Trophoblast cell (in vitro differentiated cells and primary cell): ENCODE data around the gene NT5C2.

Experiments used
- DNase-seq, 2 donors: peaks; one replicate each; pipeline ENCODE4 v3.0.0-alpha.2; 2016
- H2AFZ ChIP-seq: 2 replicates; pipeline ENCODE4 v1.6.1; 2013; ENCODE audit warnings: low read length, moderate library complexity, mild to moderate bottlenecking; ENCODE audit not compliant: insufficient read depth, poor library complexity
- H2AK5ac ChIP-seq: 2 replicates; pipeline ENCODE4 v1.6.1; 2013; ENCODE audit warnings: mild to moderate bottlenecking, low read length
- H2BK120ac ChIP-seq: 2 replicates; pipeline ENCODE4 v1.6.1; 2013; ENCODE audit warnings: low read length, mild to moderate bottlenecking, moderate library complexity; ENCODE audit not compliant: insufficient read depth, poor library complexity
- H2BK12ac ChIP-seq: 2 replicates; pipeline ENCODE4 v1.6.1; 2013; ENCODE audit warnings: mild to moderate bottlenecking, low read length, moderate library complexity
- H2BK5ac ChIP-seq: 2 replicates; pipeline ENCODE4 v1.6.1; 2013; ENCODE audit warnings: low read length, low read depth, moderate library complexity, mild to moderate bottlenecking; ENCODE audit not compliant: poor library complexity
- H3K14ac ChIP-seq: 2 replicates; pipeline ENCODE4 v1.6.1; 2013; ENCODE audit warnings: mild to moderate bottlenecking, low read length
- H3K18ac ChIP-seq: 2 replicates; pipeline ENCODE4 v1.6.1; 2013; ENCODE audit warnings: mild to moderate bottlenecking, low read length
- H3K23ac ChIP-seq: 2 replicates; pipeline ENCODE4 v1.6.1; 2013; ENCODE audit warnings: low read length
- H3K27ac ChIP-seq: 2 replicates; pipeline ENCODE4 v1.5.1; 2013; ENCODE audit warnings: low read depth, mild to moderate bottlenecking, inconsistent platforms, low read length, moderate library complexity
- H3K27me3 ChIP-seq: 2 replicates; pipeline ENCODE4 v1.6.1; 2013; ENCODE audit warnings: inconsistent platforms, mild to moderate bottlenecking, low read length, moderate library complexity; ENCODE audit not compliant: insufficient read depth
- H3K36me3 ChIP-seq, 2 experiments: 1 replicate in 1 of 2; 2 replicates in 1 of 2; pipeline ENCODE4 v1.6.1; 2013; ENCODE audit warnings: low read length in 2 of 2, mild to moderate bottlenecking in 2 of 2, moderate library complexity in 1 of 2; ENCODE audit not compliant: insufficient read depth in 2 of 2, control insufficient read depth in 1 of 2
- H3K4ac ChIP-seq: 2 replicates; pipeline ENCODE4 v1.6.1; 2013; ENCODE audit warnings: low read depth, mild to moderate bottlenecking, low read length, moderate library complexity
- H3K4me1 ChIP-seq, 2 experiments: 1 replicate in 1 of 2; 2 replicates in 1 of 2; pipeline ENCODE4 v1.6.1; 2013; ENCODE audit warnings: low read length in 2 of 2, mild to moderate bottlenecking in 2 of 2, moderate library complexity in 1 of 2; ENCODE audit not compliant: insufficient read depth in 2 of 2, control insufficient read depth in 1 of 2
- H3K4me2 ChIP-seq: 2 replicates; pipeline ENCODE4 v1.6.1; 2013; ENCODE audit warnings: inconsistent platforms, mild to moderate bottlenecking, low read length, moderate library complexity
- H3K4me3 ChIP-seq: 2 replicates; pipeline ENCODE4 v1.5.1; 2013; ENCODE audit warnings: mild to moderate bottlenecking, low read depth, low read length, inconsistent platforms
- H3K79me1 ChIP-seq: one replicate; pipeline ENCODE4 v1.6.1; 2013; ENCODE audit warnings: low read length
- H3K79me2 ChIP-seq: 2 replicates; pipeline ENCODE4 v1.6.1; 2013; ENCODE audit warnings: low read length, mild to moderate bottlenecking; ENCODE audit not compliant: control insufficient read depth, insufficient read depth, poor library complexity
- H3K9ac ChIP-seq: 2 replicates; pipeline ENCODE4 v1.6.1; 2013; ENCODE audit warnings: mild to moderate bottlenecking, low read length
- H3K9me3 ChIP-seq: 2 replicates; pipeline ENCODE4 v1.6.1; 2013; ENCODE audit warnings: low read depth, mild to moderate bottlenecking, control low read depth, inconsistent platforms, low read length; ENCODE audit not compliant: insufficient read depth
- H4K12ac ChIP-seq: 2 replicates; pipeline ENCODE4 v1.6.1; 2013; ENCODE audit warnings: low read depth, mild to moderate bottlenecking, low read length, moderate library complexity
- H4K8ac ChIP-seq: 2 replicates; pipeline ENCODE4 v1.6.1; 2013; ENCODE audit warnings: low read depth, mild to moderate bottlenecking, low read length, moderate library complexity
- H4K91ac ChIP-seq: one replicate; pipeline ENCODE4 v1.6.1; 2013; ENCODE audit warnings: low read depth, mild to moderate bottlenecking, low read length, moderate library complexity
- WGBS: extraction: QIAGEN DNeasy Blood & Tissue Kit; methylation state at CpG from one replicate; pipeline ENCODE4 v1.1.7; 2013; ENCODE audit warnings: missing lambda C conversion rate; ENCODE audit not compliant: insufficient read length, insufficient coverage; ENCODE audit errors: extremely low coverage; 5-methylcytosine and 5-hydroxymethylcytosine counted together

Gene NT5C2

DNA sequence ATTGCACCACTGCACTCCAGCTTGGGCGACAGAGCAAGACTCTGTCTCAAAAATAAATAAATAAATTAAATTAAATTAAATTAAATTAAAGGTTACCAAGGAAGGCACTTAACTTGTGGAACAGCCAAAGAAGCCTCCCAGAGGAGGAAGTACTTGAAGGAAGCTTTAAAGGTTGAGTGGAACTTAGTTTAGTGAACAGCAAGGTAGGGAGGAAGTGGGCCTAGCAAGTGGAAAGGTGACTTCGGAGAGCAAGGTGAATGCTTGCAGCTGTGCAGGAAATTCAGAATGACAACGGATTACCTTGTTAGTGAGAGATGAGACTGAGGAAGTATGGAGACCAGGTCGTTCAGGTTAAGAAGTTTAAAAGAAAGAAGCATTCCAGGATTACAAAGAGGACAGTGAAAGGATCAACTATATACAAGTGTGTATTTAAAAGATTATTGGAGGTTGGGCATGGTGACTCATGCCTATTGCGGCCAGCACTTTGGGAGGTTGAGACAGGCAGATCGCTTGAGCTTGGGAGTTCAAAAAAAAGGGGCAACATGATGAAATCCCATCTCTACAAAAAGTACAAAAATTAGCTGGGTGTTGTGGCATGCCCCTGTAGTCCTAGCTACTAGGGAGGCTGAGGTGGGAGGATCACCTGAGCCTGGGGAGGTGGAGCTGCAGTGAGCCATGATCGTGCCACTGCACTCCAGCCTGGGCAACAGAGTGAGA, 39.9 kb upstream of the NT5C2 start:
- Histone ChIP-seq H3K27ac (peak overlapping the region; percentile 95), H3K36me3 (no peaks in the 10 kb centered on the region), H3K23ac (no peak overlapping the region), H3K4me3 (no peak overlapping the region), H3K14ac (no peak overlapping the region), H2BK120ac (no peak overlapping the region), H3K79me2 (peaks cover 4% of the 10 kb centered on the region), H3K79me1 (peaks cover 24% of the 10 kb centered on the region), H2AK5ac (no peak overlapping the region), H3K18ac (no peak overlapping the region), H3K4me2 (no peak overlapping the region), H3K27me3 (no peaks in the 10 kb centered on the region), H2BK5ac (no peak overlapping the region), H3K9ac (no peak overlapping the region), H3K4ac (no peak overlapping the region), H4K91ac (peak overlapping the region; percentile 50), H2AFZ (no peak overlapping the region), H4K8ac (peak overlapping the region; percentile 33), H4K12ac (no peak overlapping the region), H2BK12ac (peak overlapping the region; percentile 85), H3K4me1 (peaks cover 19 to 20% of the 10 kb centered on the region in 2 experiments), H3K9me3 (no peaks in the 10 kb centered on the region)
- no CpG with 5 or more reads among the region's 7 CpGs for WGBS
- no peak for DNase-seq

DNA sequence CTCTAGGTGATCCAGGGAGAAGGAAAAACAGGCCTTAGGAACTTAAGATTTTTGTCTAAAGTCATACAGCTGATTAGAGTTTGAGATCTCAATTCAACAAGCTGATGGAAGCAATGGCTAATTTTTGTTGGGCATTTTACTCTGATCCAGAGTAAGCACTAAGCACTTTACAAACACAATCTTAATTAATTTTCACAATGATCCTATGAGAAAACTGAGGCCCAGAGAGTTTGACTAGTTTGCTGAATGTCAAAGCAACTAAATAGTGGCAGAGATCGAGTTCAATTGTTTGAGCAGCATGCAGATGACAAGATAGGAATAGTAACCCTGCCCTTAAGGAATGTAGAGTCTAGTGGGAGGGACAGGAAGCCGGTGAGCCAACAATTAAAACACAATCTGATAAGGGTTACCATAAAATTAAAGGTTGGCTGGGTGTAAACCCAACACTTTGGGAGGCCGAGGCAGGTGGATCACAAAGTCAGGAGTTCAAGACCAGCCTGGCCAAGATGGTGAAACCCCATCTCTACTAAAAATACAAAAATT, 39.1 kb upstream of the NT5C2 start:
- Histone ChIP-seq H3K23ac (no peak overlapping the region), H3K4me3 (no peak overlapping the region), H3K36me3 (no peaks in the 10 kb centered on the region), H3K4me1 (peaks cover 19 to 20% of the 10 kb centered on the region in 2 experiments), H4K12ac (no peak overlapping the region), H4K91ac (peak overlapping the region; percentile 96), H4K8ac (no peak overlapping the region), H3K9me3 (no peaks in the 10 kb centered on the region), H2BK120ac (peak overlapping the region; percentile 93), H3K79me2 (peaks cover 4% of the 10 kb centered on the region), H3K4me2 (no peak overlapping the region), H3K14ac (peak overlapping the region; percentile 88), H3K79me1 (peaks cover 23% of the 10 kb centered on the region), H2AFZ (no peak overlapping the region), H3K27ac (peak overlapping the region; percentile 95), H2AK5ac (no peak overlapping the region), H3K27me3 (no peaks in the 10 kb centered on the region), H3K9ac (no peak overlapping the region), H3K18ac (no peak overlapping the region), H2BK5ac (peak overlapping the region; percentile 95), H3K4ac (peak overlapping the region; percentile 52), H2BK12ac (peak overlapping the region; percentile 91)
- WGBS, result no CpG with 5 or more reads among the region's 3 CpGs
- DNase-seq, result peak in 1 of 2 donors; percentile 23

DNA sequence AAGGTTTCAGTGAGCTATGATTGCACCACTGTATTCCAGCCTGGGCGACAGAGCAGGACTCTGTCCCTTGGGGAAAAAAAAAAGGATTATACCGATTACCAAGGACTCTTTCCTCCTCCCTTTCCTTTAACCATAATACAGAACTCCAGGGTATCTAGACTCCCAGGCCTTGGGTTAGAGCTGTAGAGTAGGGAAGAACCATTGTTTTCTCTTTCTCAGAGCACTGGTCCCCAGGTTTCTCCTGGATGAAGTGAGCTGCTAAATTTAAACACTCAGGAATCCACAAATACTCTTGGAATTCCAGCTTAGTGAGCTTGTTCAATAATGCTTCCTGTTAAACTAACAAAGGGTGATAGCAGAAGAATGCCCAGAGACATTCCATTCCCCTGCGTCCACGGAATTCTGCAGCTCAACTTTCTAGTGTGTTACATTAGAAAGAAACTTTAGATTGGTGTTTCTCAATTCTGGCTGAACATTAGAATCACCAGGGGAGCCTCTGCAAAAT, 38.0 kb upstream of the NT5C2 start:
- no peak overlapping the region for H3K4me3 ChIP-seq
- no peak overlapping the region for H4K12ac ChIP-seq
- peak overlapping the region; percentile 100 for H2BK12ac ChIP-seq
- peak overlapping the region; percentile 95 for H3K27ac ChIP-seq
- H3K9me3 ChIP-seq, result no peaks in the 10 kb centered on the region
- H3K4ac ChIP-seq, result peak overlapping the region; percentile 95
- peak overlapping the region; percentile 100 for H2AK5ac ChIP-seq
- DNase-seq, result peak; percentile 87 to 93
- H3K4me2 ChIP-seq, result peak overlapping the region; percentile 35
- H3K4me1 ChIP-seq, result peaks cover 19 to 20% of the 10 kb centered on the region in 2 experiments
- H3K36me3 ChIP-seq, result no peaks in the 10 kb centered on the region
- H3K79me1 ChIP-seq, result peaks cover 20% of the 10 kb centered on the region
- H2BK5ac ChIP-seq, result peak overlapping the region; percentile 100
- no peaks in the 10 kb centered on the region for H3K27me3 ChIP-seq
- WGBS, result no CpG with 5 or more reads among the region's 4 CpGs
- H3K9ac ChIP-seq, result no peak overlapping the region
- no peak overlapping the region for H3K23ac ChIP-seq
- H2AFZ ChIP-seq, result peak overlapping the region; percentile 70
- peak overlapping the region; percentile 76 for H3K14ac ChIP-seq
- peak overlapping the region; percentile 98 for H3K18ac ChIP-seq
- peak overlapping the region; percentile 100 for H2BK120ac ChIP-seq
- peaks cover 4% of the 10 kb centered on the region for H3K79me2 ChIP-seq
- H4K91ac ChIP-seq, result peak overlapping the region; percentile 99
- peak overlapping the region; percentile 91 for H4K8ac ChIP-seq

DNA sequence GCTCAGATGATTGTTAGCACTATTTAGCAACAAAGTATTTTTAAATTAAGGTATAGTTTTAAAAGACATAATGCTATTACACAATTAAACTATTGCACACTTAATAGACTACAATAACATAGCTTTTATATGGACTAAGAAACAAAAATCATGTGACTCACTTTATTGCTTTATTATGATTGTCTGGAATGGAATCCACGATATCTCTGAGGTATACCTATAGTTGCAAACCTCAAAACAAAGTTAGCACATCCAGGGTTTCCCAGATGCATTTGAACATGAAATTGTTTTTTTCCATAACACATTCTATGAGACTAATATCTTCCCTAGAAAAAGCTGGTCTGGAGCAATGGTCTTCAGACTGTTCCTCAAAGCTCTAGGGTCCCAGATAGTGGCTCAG, 34.3 kb upstream of the NT5C2 start:
- Histone ChIP-seq H2AFZ (no peak overlapping the region), H3K4me1 (peaks cover 16 to 18% of the 10 kb centered on the region in 2 experiments), H2AK5ac (no peak overlapping the region), H3K4me2 (no peak overlapping the region), H3K4me3 (no peak overlapping the region), H3K18ac (no peak overlapping the region), H3K79me1 (peaks cover 17% of the 10 kb centered on the region), H3K4ac (no peak overlapping the region), H3K79me2 (peaks cover 4% of the 10 kb centered on the region), H2BK120ac (no peak overlapping the region), H4K8ac (no peak overlapping the region), H4K91ac (no peak overlapping the region), H2BK12ac (no peak overlapping the region), H3K27ac (no peak overlapping the region), H4K12ac (no peak overlapping the region), H3K9me3 (peaks cover 9% of the 10 kb centered on the region), H3K14ac (no peak overlapping the region), H2BK5ac (no peak overlapping the region), H3K27me3 (no peaks in the 10 kb centered on the region), H3K9ac (no peak overlapping the region), H3K23ac (no peak overlapping the region), H3K36me3 (peaks cover 0 to 3% of the 10 kb centered on the region in 2 experiments)
- WGBS, result no CpG with 5 or more reads among the region's 1 CpG
- DNase-seq, result no peak
